Activated CD4-positive, alpha-beta T cell treated with anti-CD3 and anti-CD28 coated beads for 36 hours (primary cell): Measurements from ENCODE around the gene MVK. TPM values are rescaled to one million over a fixed set of nuclear protein-coding genes. Genes with fewer than 3 reads are reported as not detected.

ENCODE experiments used
- ATAC-seq: fragments of 200-7000 bp; cut with Tn5 transposase; one replicate; pipeline ENCODE4 v1.10.0; 2021; ENCODE audit warnings: mild to moderate bottlenecking, moderate library complexity
- CTCF ChIA-PET: fragments of 350-600 bp; sonication (Branson Sonifier 250); formaldehyde crosslinking; loops from one replicate; lab custom pipeline; 2021; ENCODE audit warnings: antibody characterized with exemption; lab: Charles Lee
- POLR2A ChIA-PET: fragments of 350-600 bp; sonication (Branson Sonifier 250); formaldehyde crosslinking; loops from one replicate; lab custom pipeline; 2021; ENCODE audit warnings: antibody characterized with exemption, inconsistent platforms; lab: Charles Lee
- DNase-seq: peaks from one replicate; pipeline ENCODE4 v3.0.0-alpha.2; 2020
- H3K27ac Mint-ChIP-seq: one replicate; pipeline ENCODE4 v1.8.0; 2021; ENCODE audit warnings: mixed read lengths
- H3K27me3 Mint-ChIP-seq: one replicate; pipeline ENCODE4 v1.8.0; 2021; ENCODE audit warnings: mixed read lengths
- H3K36me3 Mint-ChIP-seq: one replicate; pipeline ENCODE4 v1.8.0; 2021; ENCODE audit warnings: low read depth, mixed read lengths
- H3K4me1 Mint-ChIP-seq: one replicate; pipeline ENCODE4 v1.8.0; 2021; ENCODE audit warnings: mixed read lengths
- H3K4me3 Mint-ChIP-seq: one replicate; pipeline ENCODE4 v1.8.0; 2021; ENCODE audit warnings: mild to moderate bottlenecking, moderate library complexity, mixed read lengths
- H3K9me3 Mint-ChIP-seq: one replicate; pipeline ENCODE4 v1.8.0; 2021; ENCODE audit warnings: low read depth, mixed read lengths
- intact Hi-C, 2 experiments: fragments of 100-400 bp; cut with DNase I in 1 of 2; cut with micrococcal nuclease in 1 of 2; formaldehyde crosslinking; loops; one replicate each; pipeline versions ENCODE4 v1.14.2 to v1.15.1; 2022 to 2024; cut with DNase I, micrococcal nuclease
- total RNA-seq, 2 experiments: library from RNA; stranded (reverse); gene quantifications; one replicate each; pipeline ENCODE4 v1.2.3, GENCODE V29; 2021

The MVK gene
- total RNA-seq, 2 experiments from 2014 or later: 17.8 to 18.7 TPM

GRCh38 chr12:109592195-109592904 is 18.8 kb downstream of the MVK start:
- ChIA-PET POLR2A (no interaction called here), CTCF (interaction anchor here (1.0 to 2.0 kb wide), 3 partner anchors 27 to 183 kb away, joined by 3 to 7 read pairs (median 3); no protein-coding TSS in a partner anchor)
- Mint-ChIP-seq H3K36me3 (peaks cover 13% of the 10 kb centered on the region), H3K4me1 (peaks cover 24% of the 10 kb centered on the region), H3K27me3 (no peaks in the 10 kb centered on the region), H3K27ac (no peak overlapping the region), H3K9me3 (no peaks in the 10 kb centered on the region), H3K4me3 (no peak overlapping the region)
- ATAC-seq (no peak), DNase-seq (no peak)
- intact Hi-C loops: no loop called here

- no peak overlapping the region for H3K4me3 Mint-ChIP-seq
- no peak overlapping the region for H3K27ac Mint-ChIP-seq
- H3K36me3 Mint-ChIP-seq: peaks cover 13% of the 10 kb centered on the region
- no peaks in the 10 kb centered on the region for H3K27me3 Mint-ChIP-seq
- DNase-seq (no peak), ATAC-seq (no peak)
- peaks cover 29% of the 10 kb centered on the region for H3K4me1 Mint-ChIP-seq
- ChIA-PET POLR2A (no interaction called here), CTCF (interaction anchor here (1.0 to 2.0 kb wide), 2 partner anchors 127 to 182 kb away, joined by 3 to 7 read pairs; no protein-coding TSS in a partner anchor)
- intact Hi-C loops: no loop called here
- H3K9me3 Mint-ChIP-seq: no peaks in the 10 kb centered on the region
These were observed 19.3 kb downstream of the MVK start for GRCh38 chr12:109592905-109593272.

GRCh38 chr12:109594556-109595317 is 21.1 kb downstream of the MVK start:
- DNase-seq (no peak), ATAC-seq (no peak)
- POLR2A ChIA-PET: no interaction called here
- intact Hi-C loops: loop anchor here (5.0 kb wide), 4 partner anchors 77 to 288 kb away; partner anchors contain the start of genes FAM222A (in 1 of the 2) and GLTP (in 1 of the 2)
- no peaks in the 10 kb centered on the region for H3K9me3 Mint-ChIP-seq
- CTCF ChIA-PET: interaction anchor here (0.6 to 2.0 kb wide), 6 partner anchors 8 to 327 kb away, joined by 3 to 7 read pairs (median 4); no protein-coding TSS in a partner anchor
- H3K4me1 Mint-ChIP-seq: peaks cover 31% of the 10 kb centered on the region
- H3K27me3 Mint-ChIP-seq: no peaks in the 10 kb centered on the region
- no peak overlapping the region for H3K27ac Mint-ChIP-seq
- H3K4me3 Mint-ChIP-seq: no peak overlapping the region
- H3K36me3 Mint-ChIP-seq: peaks cover 3% of the 10 kb centered on the region

- intact Hi-C loops: loop anchor here (5.0 kb wide), 4 partner anchors 78 to 287 kb away; partner anchors contain the start of genes FAM222A (in 1 of the 2) and GLTP (in 1 of the 2)
- peaks cover 31% of the 10 kb centered on the region for H3K4me1 Mint-ChIP-seq
- H3K9me3 Mint-ChIP-seq: no peaks in the 10 kb centered on the region
- ChIA-PET CTCF (interaction anchor here (0.7 to 1.7 kb wide), 3 partner anchors 9 to 293 kb away, joined by 3 to 4 read pairs (median 4); no protein-coding TSS in a partner anchor), POLR2A (no interaction called here)
- no peaks in the 10 kb centered on the region for H3K36me3 Mint-ChIP-seq
- no peak overlapping the region for H3K27ac Mint-ChIP-seq
- H3K27me3 Mint-ChIP-seq: no peaks in the 10 kb centered on the region
- DNase-seq (peak; percentile 79), ATAC-seq (peak; percentile 94)
- H3K4me3 Mint-ChIP-seq: no peak overlapping the region
These were observed 21.8 kb downstream of the MVK start for GRCh38 chr12:109595321-109595902.

- peaks cover 31% of the 10 kb centered on the region for H3K4me1 Mint-ChIP-seq
- H3K27me3 Mint-ChIP-seq: no peaks in the 10 kb centered on the region
- no peak overlapping the region for H3K27ac Mint-ChIP-seq
- POLR2A ChIA-PET: no interaction called here
- H3K36me3 Mint-ChIP-seq: no peaks in the 10 kb centered on the region
- ATAC-seq (no peak), DNase-seq (peak; percentile 25)
- H3K9me3 Mint-ChIP-seq: no peaks in the 10 kb centered on the region
- no peak overlapping the region for H3K4me3 Mint-ChIP-seq
- intact Hi-C loops: loop anchor here (1.0 to 5.0 kb wide), 6 partner anchors 79 to 286 kb away; partner anchors contain the start of genes FAM222A (in 1 of the 2) and GLTP (in 1 of the 2)
- CTCF ChIA-PET: interaction anchor here (0.6 to 4.6 kb wide), 23 partner anchors 7 to 249 kb away, joined by 3 to 58 read pairs (median 4); partner anchors contain the start of genes MMAB and MVK
These were observed 23.0 kb downstream of the MVK start for GRCh38 chr12:109596418-109597244.

- H3K9me3 Mint-ChIP-seq: no peaks in the 10 kb centered on the region
- intact Hi-C loops: loop anchor here (1.0 to 5.0 kb wide), 6 partner anchors 80 to 285 kb away; partner anchors contain the start of genes FAM222A (in 1 of the 2) and GLTP (in 1 of the 2)
- no peak overlapping the region for H3K27ac Mint-ChIP-seq
- POLR2A ChIA-PET: no interaction called here
- DNase-seq (no peak), ATAC-seq (no peak)
- H3K36me3 Mint-ChIP-seq: no peaks in the 10 kb centered on the region
- H3K27me3 Mint-ChIP-seq: no peaks in the 10 kb centered on the region
- peaks cover 31% of the 10 kb centered on the region for H3K4me1 Mint-ChIP-seq
- CTCF ChIA-PET: interaction anchor here (0.6 to 4.6 kb wide), 31 partner anchors 8 to 1175 kb away, joined by 3 to 58 read pairs (median 4); partner anchors contain the start of genes FAM222A, MMAB and MVK
- H3K4me3 Mint-ChIP-seq: no peak overlapping the region
These were observed 23.8 kb downstream of the MVK start for GRCh38 chr12:109597414-109597794.

GRCh38 chr12:109597795-109598427 is 24.3 kb downstream of the MVK start:
- peak; percentile 80 for DNase-seq
- ChIA-PET CTCF (interaction anchor here (0.5 to 4.6 kb wide), 34 partner anchors 8 to 1175 kb away, joined by 3 to 58 read pairs (median 4); partner anchors contain the start of genes FAM222A, MMAB and MVK), POLR2A (no interaction called here)
- no peaks in the 10 kb centered on the region for H3K36me3 Mint-ChIP-seq
- no peak overlapping the region for H3K4me3 Mint-ChIP-seq
- H3K27me3 Mint-ChIP-seq: no peaks in the 10 kb centered on the region
- no peaks in the 10 kb centered on the region for H3K9me3 Mint-ChIP-seq
- intact Hi-C loops: loop anchor here (1.0 to 5.0 kb wide), 6 partner anchors 81 to 284 kb away; partner anchors contain the start of genes FAM222A (in 1 of the 2) and GLTP (in 1 of the 2)
- peaks cover 31% of the 10 kb centered on the region for H3K4me1 Mint-ChIP-seq
- H3K27ac Mint-ChIP-seq: no peak overlapping the region
- peak; percentile 51 for ATAC-seq

- ChIA-PET POLR2A (no interaction called here), CTCF (interaction anchor here (0.5 to 4.6 kb wide), 25 partner anchors 9 to 1958 kb away, joined by 3 to 58 read pairs (median 4); partner anchors contain the start of genes FAM222A, MMAB and MVK)
- no peak for DNase-seq
- Mint-ChIP-seq H3K4me1 (peaks cover 31% of the 10 kb centered on the region), H3K9me3 (no peaks in the 10 kb centered on the region), H3K4me3 (no peak overlapping the region), H3K27me3 (no peaks in the 10 kb centered on the region), H3K36me3 (no peaks in the 10 kb centered on the region), H3K27ac (no peak overlapping the region)
- ATAC-seq: no peak
- intact Hi-C loops: loop anchor here (5.0 kb wide), 4 partner anchors 81 to 284 kb away; partner anchors contain the start of genes FAM222A (in 1 of the 2) and GLTP (in 1 of the 2)
These were observed 24.8 kb downstream of the MVK start for GRCh38 chr12:109598428-109598854.

- no peak overlapping the region for H3K27ac Mint-ChIP-seq
- ChIA-PET POLR2A (no interaction called here), CTCF (interaction anchor here (0.5 to 4.6 kb wide), 10 partner anchors 10 to 1957 kb away, joined by 3 to 58 read pairs (median 4); no protein-coding TSS in a partner anchor)
- H3K36me3 Mint-ChIP-seq: no peaks in the 10 kb centered on the region
- H3K4me3 Mint-ChIP-seq: no peak overlapping the region
- ATAC-seq (no peak), DNase-seq (no peak)
- intact Hi-C loops: loop anchor here (5.0 kb wide), 4 partner anchors 82 to 283 kb away; partner anchors contain the start of genes FAM222A (in 1 of the 2) and GLTP (in 1 of the 2)
- no peaks in the 10 kb centered on the region for H3K27me3 Mint-ChIP-seq
- no peaks in the 10 kb centered on the region for H3K9me3 Mint-ChIP-seq
- peaks cover 31% of the 10 kb centered on the region for H3K4me1 Mint-ChIP-seq
These were observed 25.5 kb downstream of the MVK start for GRCh38 chr12:109599087-109599486.
